OCI-LY3 (cell line): ENCODE data around the gene GPR25.
A peak's percentile ranks its signal among the peaks of the same experiment; 100 is the strongest.

Source experiments
- H2AFZ ChIP-seq: fragments of 200-600, 300-600 bp; shearing (Covaris generic); 2 replicates; pipeline ENCODE4 v1.6.0; 2014; ENCODE audit warnings: antibody characterized with exemption, low read depth, low read length
- H3K27ac ChIP-seq: fragments of 200-600, 300-600 bp; sonication (generic); 2 replicates; pipeline ENCODE4 v1.5.1; 2014; ENCODE audit warnings: mild to moderate bottlenecking, low read length, moderate library complexity, mixed read lengths
- H3K27me3 ChIP-seq: fragments of 200-600, 300-600 bp; sonication (generic); 2 replicates; pipeline ENCODE4 v1.6.1; 2014; ENCODE audit warnings: low read depth, low read length, mixed read lengths
- H3K36me3 ChIP-seq: fragments of 200-600, 300-600 bp; sonication (generic); replicated peaks from 2 replicates; pipeline ENCODE3; 2014; ENCODE audit warnings: low read depth, low read length, mixed read lengths
- H3K4me1 ChIP-seq: fragments of 300-600, 200-600 bp; sonication (generic); 2 replicates; pipeline ENCODE4 v1.6.1; 2014; ENCODE audit warnings: low read length, mixed read lengths
- H3K4me2 ChIP-seq: fragments of 200-600, 300-600 bp; sonication (generic); 2 replicates; pipeline ENCODE4 v1.6.1; 2014; ENCODE audit warnings: low read length, mixed read lengths
- H3K4me3 ChIP-seq: fragments of 300-600, 200-600 bp; sonication (generic); 2 replicates; pipeline ENCODE4 v1.5.1; 2014; ENCODE audit warnings: antibody characterized with exemption, mild to moderate bottlenecking, low read length, moderate library complexity
- H3K79me2 ChIP-seq: fragments of 300-600, 200-600 bp; shearing (Covaris generic); 2 replicates; pipeline ENCODE4 v1.6.1; 2014; ENCODE audit warnings: mild to moderate bottlenecking, low read length, mixed read lengths
- H3K9ac ChIP-seq: fragments of 300-600, 200-600 bp; shearing (Covaris generic); 2 replicates; pipeline ENCODE4 v1.6.0; 2014; ENCODE audit warnings: mild to moderate bottlenecking, low read length, moderate library complexity
- H3K9me3 ChIP-seq: fragments of 200-600, 300-600 bp; shearing (Covaris generic); 2 replicates; pipeline ENCODE4 v1.6.1; 2014; ENCODE audit warnings: low read length, mixed read lengths; ENCODE audit not compliant: insufficient read depth
- H4K20me1 ChIP-seq: fragments of 200-600, 300-600 bp; sonication (generic); 2 replicates; pipeline ENCODE4 v1.6.1; 2016; ENCODE audit warnings: low read length, mixed read lengths; ENCODE audit not compliant: insufficient read depth
- CTCF ChIP-seq: fragments of 200-600, 300-600 bp; sonication (generic); IDR thresholded peaks from 2 replicates; pipeline ENCODE4 v1.5.1; 2014; ENCODE audit warnings: antibody characterized with exemption, low read length, low read depth
- EZH2phosphoT487 ChIP-seq: fragments of 200-600 bp; shearing (Covaris generic); IDR thresholded peaks from 2 replicates; pipeline ENCODE4 v1.6.1; 2018; ENCODE audit warnings: antibody characterized with exemption, mixed run types, low read depth

The GPR25 gene

GRCh38 chr1:200905411-200906052 lies 32.8 kb downstream of the GPR25 start:
- no peaks in the 10 kb centered on the region for H3K36me3 ChIP-seq
- no peak overlapping the region for H3K27ac ChIP-seq
- H3K4me1 ChIP-seq: peaks cover 46% of the 10 kb centered on the region
- H3K4me3 ChIP-seq: no peak overlapping the region
- TF ChIP-seq CTCF: no peak
- no peak for TF ChIP-seq EZH2phosphoT487
- H3K9me3 ChIP-seq: no peaks in the 10 kb centered on the region
- peaks cover 72% of the 10 kb centered on the region for H3K27me3 ChIP-seq
- no peak overlapping the region for H3K9ac ChIP-seq
- H2AFZ ChIP-seq: no peak overlapping the region
- H3K4me2 ChIP-seq: no peak overlapping the region
- no peaks in the 10 kb centered on the region for H3K79me2 ChIP-seq
- H4K20me1 ChIP-seq: no peaks in the 10 kb centered on the region

- Histone ChIP-seq H3K36me3 (no peaks in the 10 kb centered on the region), H3K4me2 (no peak overlapping the region), H3K4me1 (peaks cover 46% of the 10 kb centered on the region)
Observed at GRCh38 chr1:200906491-200906890, 33.7 kb downstream of the GPR25 start.

GRCh38 chr1:200907611-200908097 lies 34.9 kb downstream of the GPR25 start:
- no peak overlapping the region for H3K9ac ChIP-seq
- no peak overlapping the region for H2AFZ ChIP-seq
- H3K27ac ChIP-seq: no peak overlapping the region
- no peak overlapping the region for H3K4me3 ChIP-seq
- no peaks in the 10 kb centered on the region for H3K9me3 ChIP-seq
- no peaks in the 10 kb centered on the region for H3K36me3 ChIP-seq
- peaks cover 45% of the 10 kb centered on the region for H3K4me1 ChIP-seq
- H3K4me2 ChIP-seq: peak overlapping the region; percentile 1; the same call in 1 of the 2 replicates
- TF ChIP-seq CTCF (peak; percentile 7; the same call in 1 of the 2 replicates), EZH2phosphoT487 (no peak)
- H3K79me2 ChIP-seq: no peaks in the 10 kb centered on the region
- H4K20me1 ChIP-seq: no peaks in the 10 kb centered on the region
- H3K27me3 ChIP-seq: peaks cover 58% of the 10 kb centered on the region

More at GRCh38 chr1:200906491-200906890, 33.7 kb downstream of the GPR25 start:
- Histone ChIP-seq H3K79me2 (no peaks in the 10 kb centered on the region), H3K27ac (no peak overlapping the region), H3K27me3 (peaks cover 65% of the 10 kb centered on the region), H3K4me3 (no peak overlapping the region), H4K20me1 (no peaks in the 10 kb centered on the region), H3K9me3 (no peaks in the 10 kb centered on the region), H3K9ac (no peak overlapping the region), H2AFZ (no peak overlapping the region)
- TF ChIP-seq CTCF (no peak), EZH2phosphoT487 (no peak)

GRCh38 chr1:200908191-200908868 lies 35.5 kb downstream of the GPR25 start:
- Histone ChIP-seq H3K27ac (no peak overlapping the region), H4K20me1 (no peaks in the 10 kb centered on the region), H3K36me3 (no peaks in the 10 kb centered on the region), H3K9ac (no peak overlapping the region), H3K27me3 (peaks cover 54% of the 10 kb centered on the region), H3K4me2 (no peak overlapping the region), H3K4me3 (no peak overlapping the region), H3K4me1 (peaks cover 39% of the 10 kb centered on the region), H3K79me2 (no peaks in the 10 kb centered on the region), H3K9me3 (no peaks in the 10 kb centered on the region), H2AFZ (no peak overlapping the region)
- TF ChIP-seq EZH2phosphoT487 (no peak), CTCF (no peak)
